ENCODE results near the gene GSG1L2. TPM values are rescaled to one million over a fixed set of nuclear protein-coding genes. Genes with fewer than 3 reads are reported as not detected.

GSG1L2 gene
- total RNA-seq, 1 donor from 2014 or later: not detected

DNA sequence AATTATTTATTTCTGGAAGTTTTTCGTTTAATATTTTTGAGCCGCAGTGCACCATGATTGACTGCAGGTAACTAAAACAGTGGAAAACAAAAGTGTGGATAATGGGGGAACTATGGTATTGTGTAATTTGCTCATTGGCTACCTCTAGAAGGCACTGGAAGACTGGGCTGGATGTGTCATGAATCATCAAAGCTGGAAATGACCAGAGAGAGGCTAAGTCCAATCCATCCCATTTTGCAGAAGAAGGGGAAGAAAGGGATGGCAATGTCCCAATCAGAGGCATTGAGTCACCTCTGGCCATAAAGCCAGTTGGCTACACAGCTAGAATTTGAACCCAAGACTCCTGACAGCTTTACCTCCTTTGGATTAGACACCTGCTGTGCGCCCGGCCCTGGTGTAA is 33.2 kb upstream of the GSG1L2 start:
- no peak for DNase-seq (ENCODE audit: low read depth)
- TF ChIP-seq CTCF (conservative IDR thresholded peaks at IDR 0.05; ENCODE audit: low read depth, low read length): no peak
- H3K4me3 ChIP-seq (ENCODE audit: low read depth, low read length): no peak overlapping the region

DNA sequence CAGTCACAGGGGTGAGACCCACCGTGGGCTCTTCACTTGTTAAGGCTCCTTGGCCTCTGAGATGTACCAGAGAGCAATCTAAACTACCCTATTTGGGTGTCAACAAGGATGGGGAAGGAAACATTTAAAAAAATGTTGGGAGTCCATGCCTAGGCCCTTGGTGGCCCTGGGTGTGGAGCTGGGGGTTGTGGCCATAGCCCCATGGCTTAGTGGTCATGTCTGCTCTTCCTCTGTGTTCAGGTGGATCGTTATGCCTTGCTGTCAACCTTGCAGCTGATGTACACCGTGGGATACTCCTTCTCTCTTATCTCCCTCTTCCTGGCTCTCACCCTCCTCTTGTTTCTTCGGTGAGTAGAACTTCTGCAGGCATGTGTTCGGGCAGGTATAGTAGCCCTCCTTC is 32.4 kb upstream of the GSG1L2 start:
- DNase-seq (ENCODE audit: low read depth): no peak
- no peak for TF ChIP-seq CTCF (conservative IDR thresholded peaks at IDR 0.05; ENCODE audit: low read depth, low read length)
- no peak overlapping the region for H3K4me3 ChIP-seq (ENCODE audit: low read depth, low read length)

DNA sequence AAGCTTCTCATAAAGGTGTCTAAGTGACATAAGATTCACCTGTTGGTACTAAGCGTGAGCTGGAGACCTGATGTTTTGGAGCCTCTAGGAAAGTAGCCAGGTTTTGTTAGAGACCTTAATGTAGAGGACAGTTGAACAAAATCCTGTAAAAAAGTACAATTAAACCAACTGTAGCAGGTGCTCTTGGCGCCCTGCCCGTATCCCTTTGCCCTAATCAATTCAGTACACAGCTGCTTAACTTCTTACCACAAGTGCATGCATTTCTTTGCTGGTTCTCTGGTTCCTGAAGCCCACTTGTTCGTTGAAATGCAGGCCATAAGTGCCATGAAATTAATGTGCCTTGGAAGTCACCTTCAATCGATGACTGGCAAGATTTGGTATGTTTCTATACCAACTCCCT is 28.3 kb upstream of the GSG1L2 start:
- TF ChIP-seq CTCF (conservative IDR thresholded peaks at IDR 0.05; ENCODE audit: low read depth, low read length): no peak
- DNase-seq (ENCODE audit: low read depth): no peak
- no peak overlapping the region for H3K4me3 ChIP-seq (ENCODE audit: low read depth, low read length)

GRCh38 chr17:9845306-9845705 is 23.4 kb upstream of the GSG1L2 start:
- H3K4me3 ChIP-seq (ENCODE audit: low read depth, low read length): no peak overlapping the region
- DNase-seq (ENCODE audit: low read depth): no peak
- TF ChIP-seq CTCF (conservative IDR thresholded peaks at IDR 0.05; ENCODE audit: low read depth, low read length): no peak

DNA sequence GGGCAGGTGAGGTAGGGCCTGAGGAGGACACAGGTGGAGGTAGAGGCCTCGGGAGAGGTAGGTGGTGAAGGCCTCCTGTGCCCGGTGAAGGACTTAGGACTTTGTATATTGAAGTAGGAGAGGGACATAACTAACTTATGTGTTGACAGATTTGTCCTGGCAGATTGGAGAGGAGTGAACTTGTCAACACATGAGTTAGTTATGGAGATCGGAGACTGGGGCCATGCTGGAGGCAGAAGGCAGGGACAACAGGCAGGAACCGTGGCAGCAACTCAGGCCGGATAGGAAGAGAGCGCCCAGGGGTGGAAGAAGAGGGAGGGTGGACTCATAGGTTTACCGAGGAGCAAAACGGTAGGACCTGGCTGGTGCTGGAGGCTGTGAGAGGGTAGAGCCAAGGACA is 22.3 kb upstream of the GSG1L2 start:
- no peak overlapping the region for H3K4me3 ChIP-seq (ENCODE audit: low read depth, low read length)
- DNase-seq (ENCODE audit: low read depth): no peak
- TF ChIP-seq CTCF (conservative IDR thresholded peaks at IDR 0.05; ENCODE audit: low read depth, low read length): no peak

DNA sequence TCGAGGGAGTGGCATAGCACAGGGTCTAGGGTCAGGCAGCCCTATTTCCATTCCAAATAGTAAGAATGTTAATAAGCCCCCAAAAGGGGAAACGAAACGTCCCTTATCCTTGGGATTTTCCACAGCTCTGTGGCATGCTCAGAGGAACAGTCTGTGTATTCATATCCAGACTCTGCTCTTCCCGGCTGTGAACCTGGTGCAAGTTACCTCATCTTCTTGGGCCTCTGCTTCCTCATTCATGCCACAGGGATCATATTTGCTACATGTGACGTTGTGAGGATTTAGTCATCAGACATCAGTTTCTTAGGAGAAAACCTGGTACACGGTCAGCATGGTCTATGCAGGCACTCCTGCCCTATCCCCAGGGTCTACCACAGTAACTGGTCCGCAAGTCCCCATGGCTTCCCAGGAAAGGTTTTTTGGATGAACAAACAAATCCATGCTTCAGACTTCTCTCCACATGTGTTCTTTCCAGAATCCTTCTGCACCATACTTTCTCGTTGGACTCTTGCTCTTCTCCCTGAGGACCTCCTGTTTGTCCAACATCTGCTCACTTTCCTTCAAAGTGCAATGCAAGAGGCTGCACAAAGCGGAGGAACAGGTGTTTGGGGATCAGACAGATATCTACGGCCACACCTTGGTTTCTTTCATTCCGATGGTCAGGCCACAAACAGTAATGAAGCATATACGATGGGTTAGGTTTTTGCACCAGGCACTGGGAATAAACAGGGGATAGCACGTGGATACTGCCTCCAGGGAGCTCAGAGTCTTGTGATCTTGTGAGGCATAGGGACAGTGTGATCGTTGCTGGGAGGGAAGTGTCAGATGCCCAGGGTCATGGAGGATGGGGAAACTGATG is 21.5 kb upstream of the GSG1L2 start:
- H3K4me3 ChIP-seq (ENCODE audit: low read depth, low read length): no peak overlapping the region
- no peak for DNase-seq (ENCODE audit: low read depth)
- no peak for TF ChIP-seq CTCF (conservative IDR thresholded peaks at IDR 0.05; ENCODE audit: low read depth, low read length)
